Lung (tissue), 12 donors: ENCODE data around the gene FAM219A. TPM values are rescaled to one million over a fixed set of nuclear protein-coding genes. Genes with fewer than 3 reads are reported as not detected.
A peak's percentile ranks its signal among the peaks of the same experiment; 100 is the strongest.

ENCODE experiments used
- ATAC-seq: fragments of 200-7000 bp; cut with Tn5 transposase; one replicate; pipeline ENCODE4 v1.9.1; 2020; ENCODE audit warnings: moderate number of reproducible peaks; ENCODE audit not compliant: insufficient read depth, low FRiP score
- DNase-seq, 3 donors: peaks; one replicate each; pipeline ENCODE4 v3.0.0-alpha.2; 2013 to 2017
- H3K27ac ChIP-seq, 2 donors: one replicate each; pipeline ENCODE4 v1.5.1; 2013; ENCODE audit warnings: mild to moderate bottlenecking in 2 of 2, moderate library complexity in 2 of 2, control low read depth in 1 of 2, inconsistent platforms in 1 of 2, low read depth in 1 of 2, low read length in 1 of 2
- H3K27me3 ChIP-seq, 3 donors: one replicate each; pipeline ENCODE4 v1.5.1; 2013; ENCODE audit warnings: low read length in 2 of 3; ENCODE audit not compliant: control insufficient read depth in 3 of 3, insufficient read depth in 3 of 3
- H3K36me3 ChIP-seq, 4 donors: one replicate each; pipeline ENCODE4 v1.5.1; 2013; ENCODE audit warnings: low read length in 4 of 4, mild to moderate bottlenecking in 1 of 4, moderate library complexity in 1 of 4; ENCODE audit not compliant: control insufficient read depth in 4 of 4, insufficient read depth in 4 of 4
- H3K4me1 ChIP-seq, 5 donors: one replicate each; pipeline ENCODE4 v1.5.1; 2013; ENCODE audit warnings: low read length in 5 of 5, mild to moderate bottlenecking in 2 of 5, moderate library complexity in 1 of 5; ENCODE audit not compliant: control insufficient read depth in 5 of 5, insufficient read depth in 5 of 5
- H3K4me3 ChIP-seq: one replicate; pipeline ENCODE4 v1.5.1; 2013; ENCODE audit warnings: mild to moderate bottlenecking, control low read depth, moderate library complexity
- H3K9ac ChIP-seq, 2 donors: one replicate each; pipeline ENCODE4 v1.5.1; 2013; ENCODE audit warnings: low read length in 2 of 2, control low read depth in 1 of 2; ENCODE audit not compliant: insufficient read depth in 1 of 2
- H3K9me3 ChIP-seq, 4 donors: one replicate each; pipeline ENCODE4 v1.5.1; 2013; ENCODE audit warnings: low read length in 3 of 4, mild to moderate bottlenecking in 1 of 4, moderate library complexity in 1 of 4; ENCODE audit not compliant: control insufficient read depth in 4 of 4, insufficient read depth in 3 of 4
- CTCF ChIP-seq: IDR thresholded peaks from 2 replicates; pipeline ENCODE4 v1.5.1; 2012; ENCODE audit warnings: mild to moderate bottlenecking; ENCODE audit errors: control extremely low read depth, extremely low read depth
- WGBS, 2 donors: extraction: QIAGEN DNeasy Blood & Tissue Kit; methylation state at CpG; one replicate each; pipeline ENCODE4 v1.1.7; 2013; 5-methylcytosine and 5-hydroxymethylcytosine counted together
- polyA plus RNA-seq, 2 donors: library from polyadenylated mRNA; stranded (reverse); fragments of 200-250 nt; gene quantifications; one replicate each; pipeline ENCODE4 v1.2.1, GENCODE V29; 2013
- total RNA-seq, 2 donors: library from RNA; depleted of rRNA in 1 of 2; stranded (reverse); fragments of >200 nt in 1 of 2; gene quantifications; one replicate each; pipeline ENCODE4 v1.2.1, GENCODE V29; 2014 to 2021
- donor health status: control.
- donor health status: control.
- donor health status: Bipolar disorder and iron deficiency.
- donor health status: healthy.
- donor health status: DM: yes; HTN: yes; CAD: no.

Gene FAM219A
- total and polyA plus RNA-seq, 4 donors, result 8.5 to 28.3 (median 13.3) TPM

GRCh38 chr9:34374905-34375552, 83.3 kb downstream of the FAM219A start:
- Histone ChIP-seq H3K9me3 (peaks cover 0 to 9% (median 0%) of the 10 kb centered on the region in 4 donors), H3K27me3 (peaks cover 0 to 60% (median 42%) of the 10 kb centered on the region in 3 donors), H3K4me3 (no peak overlapping the region), H3K9ac (no peak overlapping the region), H3K4me1 (peaks cover 0 to 20% (median 5%) of the 10 kb centered on the region in 5 donors), H3K27ac (no peak overlapping the region), H3K36me3 (peaks cover 0 to 2% (median 0%) of the 10 kb centered on the region in 4 donors)
- no peak for TF ChIP-seq CTCF
- 53 to 60% methylated on average over 5 of the region's 5 CpGs for WGBS, 2 donors
- ATAC-seq, result no peak
- peak in 1 of 3 donors; percentile 13 for DNase-seq

GRCh38 chr9:34374339-34374738, 84.0 kb downstream of the FAM219A start:
- no peak for ATAC-seq
- peaks cover 0 to 13% (median 4%) of the 10 kb centered on the region in 5 donors for H3K4me1 ChIP-seq
- H3K9ac ChIP-seq, result no peak overlapping the region
- no peak overlapping the region for H3K4me3 ChIP-seq
- TF ChIP-seq CTCF, result no peak
- peaks cover 0 to 9% (median 0%) of the 10 kb centered on the region in 4 donors for H3K9me3 ChIP-seq
- H3K27me3 ChIP-seq, result peaks cover 0 to 60% (median 38%) of the 10 kb centered on the region in 3 donors
- peaks cover 0 to 2% (median 0%) of the 10 kb centered on the region in 4 donors for H3K36me3 ChIP-seq
- DNase-seq, result no peak
- no peak overlapping the region for H3K27ac ChIP-seq
- 81 to 86% methylated on average over 3 of the region's 3 CpGs for whole genome bisulfite sequencing, 2 donors

- H3K9ac ChIP-seq, result no peak overlapping the region
- no peak for TF ChIP-seq CTCF
- no peak overlapping the region for H3K4me3 ChIP-seq
- H3K9me3 ChIP-seq, result peaks cover 0 to 9% (median 0%) of the 10 kb centered on the region in 4 donors
- no peak overlapping the region for H3K27ac ChIP-seq
- ATAC-seq (no peak), DNase-seq (no peak)
- peaks cover 0 to 13% (median 4%) of the 10 kb centered on the region in 5 donors for H3K4me1 ChIP-seq
- peaks cover 0 to 56% (median 32%) of the 10 kb centered on the region in 3 donors for H3K27me3 ChIP-seq
- 67 to 86% methylated on average over 2 of the region's 2 CpGs for WGBS, 2 donors
- peaks cover 0 to 2% (median 0%) of the 10 kb centered on the region in 4 donors for H3K36me3 ChIP-seq
Measured at GRCh38 chr9:34373749-34374148, 84.6 kb downstream of the FAM219A start.
